H1 (cell line): ENCODE measurements around the gene FREM1. TPM values are rescaled to one million over a fixed set of nuclear protein-coding genes. Genes with fewer than 3 reads are reported as not detected.

ENCODE experiments used
- CTCF ChIA-PET: fragments of 300-600 bp; sonication (Branson Sonifier 250); formaldehyde crosslinking; loops from one replicate; lab custom pipeline; 2021; ENCODE audit not compliant: partially characterized antibody; lab: Charles Lee
- POLR2A ChIA-PET: fragments of 300-600 bp; sonication (Branson Sonifier 250); formaldehyde crosslinking; loops from one replicate; lab custom pipeline; 2021; ENCODE audit warnings: inconsistent platforms; ENCODE audit not compliant: partially characterized antibody; lab: Charles Lee
- DNase-seq, 2 experiments: peaks; one replicate each; pipeline versions ENCODE4 v3.0.0 to v3.0.0-alpha.2; 2010 to 2022; ENCODE audit warnings: low spot score in 2 of 2, low read depth in 1 of 2, mixed read lengths in 1 of 2
- FAIRE-seq: peaks from 2 replicates; lab custom pipeline; 2011; peaks lifted over from hg19 to GRCh38; lab: Jason Lieb, UNC
- H2AFZ ChIP-seq: 2 replicates; pipeline ENCODE4 v1.8.1; 2012; ENCODE audit warnings: low read length, inconsistent platforms
- H2AK5ac ChIP-seq: 2 replicates; pipeline ENCODE4 v1.6.1; 2013; ENCODE audit warnings: low read depth, low read length
- H2BK120ac ChIP-seq: replicated peaks from 2 replicates; pipeline ENCODE3; 2013; ENCODE audit warnings: low read depth, low read length, inconsistent platforms
- H2BK12ac ChIP-seq: 2 replicates; pipeline ENCODE4 v1.6.1; 2013; ENCODE audit warnings: low read depth, low read length
- H2BK15ac ChIP-seq: 2 replicates; pipeline ENCODE4 v1.6.1; 2013; ENCODE audit warnings: low read length
- H2BK20ac ChIP-seq: 2 replicates; pipeline ENCODE4 v1.6.1; 2013; ENCODE audit warnings: low read length
- H2BK5ac ChIP-seq: 2 replicates; pipeline ENCODE4 v1.6.1; 2013; ENCODE audit warnings: low read depth, low read length
- H3K14ac ChIP-seq: 2 replicates; pipeline ENCODE4 v1.6.1; 2013; ENCODE audit warnings: inconsistent platforms; ENCODE audit not compliant: insufficient read length
- H3K18ac ChIP-seq: 2 replicates; pipeline ENCODE4 v1.6.1; 2013; ENCODE audit warnings: low read length; ENCODE audit errors: extremely low read depth
- H3K23ac ChIP-seq: 2 replicates; pipeline ENCODE4 v1.6.1; 2013; ENCODE audit warnings: inconsistent platforms; ENCODE audit not compliant: insufficient read length
- H3K23me2 ChIP-seq: 2 replicates; pipeline ENCODE4 v1.6.1; 2013; ENCODE audit warnings: low read depth, low read length
- H3K27ac ChIP-seq: 2 replicates; pipeline ENCODE4 v1.6.1; 2011; ENCODE audit warnings: low read depth, low read length, inconsistent platforms
- H3K27me3 ChIP-seq, 4 experiments: replicated peaks in 1 of 4; 1 replicate in 1 of 4; 2 replicates in 3 of 4; pipeline versions ENCODE4 v1.6.1 to v1.8.1; 2011 to 2013; ENCODE audit warnings: low read length in 3 of 4, mild to moderate bottlenecking in 3 of 4, inconsistent platforms in 2 of 4, mixed read lengths in 2 of 4, moderate library complexity in 1 of 4; ENCODE audit not compliant: control insufficient read depth in 3 of 4, insufficient read depth in 3 of 4; ENCODE audit errors: extremely low read depth in 1 of 4
- H3K36me3 ChIP-seq, 4 experiments: 2 replicates each; pipeline versions ENCODE4 v1.6.1 to v1.8.1; 2011 to 2013; ENCODE audit warnings: mild to moderate bottlenecking in 4 of 4, low read length in 3 of 4, moderate library complexity in 2 of 4, control low read depth in 1 of 4, inconsistent platforms in 1 of 4; ENCODE audit not compliant: insufficient read depth in 4 of 4, control insufficient read depth in 2 of 4
- H3K4ac ChIP-seq: replicated peaks from 2 replicates; pipeline ENCODE3; 2013; ENCODE audit warnings: low read length, low read depth, mixed read lengths, inconsistent platforms; ENCODE audit not compliant: insufficient read length
- H3K4me1 ChIP-seq, 4 experiments: replicated peaks in 1 of 4; 1 replicate in 1 of 4; 2 replicates in 3 of 4; pipeline versions ENCODE4 v1.6.1 to v1.8.1; 2011 to 2013; ENCODE audit warnings: low read length in 3 of 4, inconsistent platforms in 2 of 4, mixed read lengths in 1 of 4; ENCODE audit not compliant: insufficient read depth in 4 of 4, control insufficient read depth in 3 of 4
- H3K4me2 ChIP-seq, 2 experiments: 2 replicates each; pipeline versions ENCODE4 v1.6.1 to v1.8.1; 2011 to 2013; ENCODE audit warnings: low read depth in 2 of 2, low read length in 2 of 2, control low read depth in 1 of 2, inconsistent platforms in 1 of 2, mild to moderate bottlenecking in 1 of 2; ENCODE audit not compliant: insufficient read depth in 1 of 2
- H3K4me3 ChIP-seq, 4 experiments: fragments of 200-600, 300-600 bp in 1 of 4; sonication (generic), shearing (Covaris generic), sonication (Bioruptor Twin) in 1 of 4; 2 replicates each; pipeline versions ENCODE4 v1.5.1 to v1.8.1; 2011 to 2016; ENCODE audit warnings: low read length in 4 of 4, low read depth in 3 of 4, control low read depth in 2 of 4, inconsistent platforms in 2 of 4, mild to moderate bottlenecking in 2 of 4, mixed read lengths in 1 of 4, moderate library complexity in 1 of 4; ENCODE audit not compliant: insufficient read depth in 2 of 4; ENCODE audit errors: extremely low read depth in 1 of 4
- H3K56ac ChIP-seq: replicated peaks from 2 replicates; pipeline ENCODE3; 2013; ENCODE audit warnings: low read depth, mild to moderate bottlenecking, mixed read lengths, low read length, inconsistent platforms; ENCODE audit not compliant: insufficient read length
- H3K79me1 ChIP-seq: 2 replicates; pipeline ENCODE4 v1.6.1; 2013; ENCODE audit warnings: low read depth, low read length, control low read depth
- H3K79me2 ChIP-seq, 2 experiments: 2 replicates each; pipeline versions ENCODE4 v1.6.1 to v1.8.1; 2012 to 2013; ENCODE audit warnings: low read length in 2 of 2, mild to moderate bottlenecking in 2 of 2, inconsistent platforms in 1 of 2; ENCODE audit not compliant: insufficient read depth in 2 of 2, control insufficient read depth in 1 of 2
- H3K9ac ChIP-seq, 4 experiments: replicated peaks in 1 of 4; 1 replicate in 1 of 4; 2 replicates in 3 of 4; pipeline versions ENCODE4 v1.6.1 to v1.8.1; 2011 to 2013; ENCODE audit warnings: low read depth in 3 of 4, low read length in 3 of 4, control low read depth in 2 of 4, mild to moderate bottlenecking in 2 of 4, moderate library complexity in 2 of 4, inconsistent platforms in 1 of 4; ENCODE audit errors: extremely low read depth in 1 of 4
- H3K9me3 ChIP-seq, 2 experiments: 2 replicates each; pipeline versions ENCODE4 v1.6.1 to v1.8.1; 2012 to 2013; ENCODE audit warnings: mild to moderate bottlenecking in 2 of 2, moderate library complexity in 2 of 2, control low read depth in 1 of 2, inconsistent platforms in 1 of 2, low read depth in 1 of 2, low read length in 1 of 2, mixed read lengths in 1 of 2; ENCODE audit not compliant: insufficient read depth in 2 of 2
- H4K20me1 ChIP-seq, 2 experiments: replicated peaks in 1 of 2; 2 replicates each; pipeline versions ENCODE3 to v1.8.1; 2011 to 2013; ENCODE audit warnings: inconsistent platforms in 2 of 2, low read length in 2 of 2, mild to moderate bottlenecking in 1 of 2; ENCODE audit not compliant: insufficient read depth in 2 of 2, control insufficient read depth in 1 of 2
- H4K5ac ChIP-seq: 2 replicates; pipeline ENCODE4 v1.6.1; 2013; ENCODE audit warnings: low read length, low read depth, mixed read lengths, inconsistent platforms; ENCODE audit not compliant: insufficient read length
- H4K8ac ChIP-seq: 2 replicates; pipeline ENCODE4 v1.8.0; 2013; ENCODE audit warnings: mild to moderate bottlenecking, moderate library complexity, low read length, inconsistent platforms; ENCODE audit not compliant: insufficient read depth; ENCODE audit errors: extremely low read depth
- H4K91ac ChIP-seq: replicated peaks from 2 replicates; pipeline ENCODE3; 2013; ENCODE audit warnings: low read length, mixed read lengths, inconsistent platforms; ENCODE audit not compliant: insufficient read length
- BCL11A ChIP-seq, 2 experiments: IDR thresholded peaks; one replicate each; pipeline ENCODE4 v1.6.1; 2011; ENCODE audit warnings: low read depth in 2 of 2, low read length in 2 of 2, mild to moderate bottlenecking in 2 of 2
- GABPA ChIP-seq: IDR thresholded peaks from 2 replicates; pipeline ENCODE4 v1.6.1; 2011; ENCODE audit warnings: mild to moderate bottlenecking, low read length, moderate library complexity, borderline replicate concordance; ENCODE audit not compliant: insufficient read depth
- HDAC2 ChIP-seq, 2 experiments: fragments of 300-600 bp in 1 of 2; sonication (generic) in 1 of 2; IDR thresholded peaks; 2 replicates each; pipeline ENCODE4 v1.6.1; 2011 to 2012; ENCODE audit warnings: low read depth in 2 of 2, low read length in 2 of 2, mild to moderate bottlenecking in 2 of 2, moderate library complexity in 2 of 2, borderline replicate concordance in 1 of 2, inconsistent platforms in 1 of 2
- KDM1A ChIP-seq: fragments of 200-600, 300-600 bp; sonication (generic); IDR thresholded peaks from 2 replicates; pipeline ENCODE4 v1.7.1; 2016; ENCODE audit warnings: mild to moderate bottlenecking, low read length, borderline replicate concordance
- NANOG ChIP-seq: IDR thresholded peaks from 2 replicates; pipeline ENCODE4 v1.6.1; 2011; ENCODE audit warnings: low read length, low read depth, mild to moderate bottlenecking, inconsistent platforms; ENCODE audit not compliant: insufficient read depth, poor library complexity, severe bottlenecking
- PHF8 ChIP-seq: fragments of 200-600 bp; sonication (generic); conservative IDR thresholded peaks from 2 replicates; pipeline ENCODE4 v1.7.1; 2012; ENCODE audit warnings: low read depth, mild to moderate bottlenecking, inconsistent platforms, low read length, moderate library complexity
- SP1 ChIP-seq: IDR thresholded peaks from 2 replicates; pipeline ENCODE4 v1.6.1; 2011; ENCODE audit warnings: low read depth, low read length
- SRF ChIP-seq: IDR thresholded peaks from 2 replicates; pipeline ENCODE4 v1.6.1; 2011; ENCODE audit warnings: mild to moderate bottlenecking, low read depth, low read length, moderate library complexity
- TAF1 ChIP-seq: IDR thresholded peaks from 2 replicates; pipeline ENCODE4 v1.6.1; 2011; ENCODE audit warnings: mild to moderate bottlenecking, low read depth, low read length
- WGBS, 2 experiments: shearing (Covaris generic) in 1 of 2; methylation state at CpG; one replicate each; pipeline versions ENCODE4 v1.1.6 to v1.1.7; 2013 to 2015; ENCODE audit warnings: low lambda C conversion rate in 2 of 2, mixed read lengths in 2 of 2, inconsistent platforms in 1 of 2, low coverage in 1 of 2, missing lambda C conversion rate in 1 of 2; ENCODE audit not compliant: insufficient replicate concordance in 2 of 2, insufficient coverage in 1 of 2, insufficient read length in 1 of 2; ENCODE audit errors: extremely low coverage in 1 of 2, missing lambda C conversion rate in 1 of 2; 5-methylcytosine and 5-hydroxymethylcytosine counted together
- polyA plus RNA-seq, 7 experiments: library from polyadenylated mRNA; depleted of rRNA in 3 of 7; stranded (reverse) in 5 of 7; unstranded in 2 of 7; fragments of >200 nt in 5 of 7; fragments of 200-250 nt in 2 of 7; gene quantifications; 1 replicate in 5 of 7; 2 replicates in 1 of 7; 4 replicates in 1 of 7; pipeline versions ENCODE4 v1.2.1 to v1.2.3, GENCODE V29; 2011 to 2013; ENCODE audit warnings: missing spikeins in 2 of 7, mixed read lengths in 2 of 7
- total RNA-seq: library from RNA; stranded (reverse); fragmentation: NEBNext Ultra II Directional; extraction: Animal tissue kit (Norgen Biotek cat#: 25700); gene quantifications from 2 replicates; pipeline ENCODE4 v1.2.1, GENCODE V29; 2021
- TF ChIP-seq, protein P1 (sequence below): IDR thresholded peaks from 2 replicates; pipeline ENCODE4 v1.6.1; 2011; ENCODE audit warnings: low read depth, mild to moderate bottlenecking, low read length; ENCODE audit not compliant: insufficient read depth
- TF ChIP-seq, protein P2 (sequence below): IDR thresholded peaks from 2 replicates; pipeline ENCODE4 v1.6.1; 2012; ENCODE audit warnings: low read length, inconsistent platforms

The FREM1 gene
- total and polyA plus RNA-seq, 2 of the 8 experiments (the other 6 are each of a cell fraction or from before 2014, with no cell fraction given): 2.6 to 3.1 TPM

DNA sequence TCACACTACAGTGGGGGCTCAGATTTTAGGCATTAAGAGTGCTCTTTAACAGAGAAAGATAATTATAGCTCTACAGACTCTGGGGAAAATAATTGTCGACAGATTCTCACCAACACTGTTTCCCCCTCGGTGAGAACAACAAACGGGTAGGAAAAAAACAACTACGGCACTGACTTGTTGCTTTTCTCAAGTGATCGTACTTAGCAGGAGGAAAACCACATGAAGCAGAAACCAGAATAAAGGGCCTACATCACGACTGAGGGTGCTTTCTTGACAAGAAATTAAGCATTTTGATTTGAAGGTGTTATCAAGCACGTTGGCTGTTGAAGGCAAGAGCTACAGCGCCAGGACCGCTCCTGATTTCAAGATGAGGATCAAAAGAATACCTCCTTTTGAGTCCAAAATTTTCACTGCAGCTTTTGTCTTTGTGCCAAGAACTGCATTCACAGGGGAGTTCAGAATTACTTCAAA is 160.5 kb downstream of the FREM1 start:
- Histone ChIP-seq H3K27ac (no peak overlapping the region), H3K79me1 (no peaks in the 10 kb centered on the region), H2BK12ac (no peak overlapping the region; the same call in 1 of the 2 replicates), H3K23me2 (no peaks in the 10 kb centered on the region), H3K23ac (no peak overlapping the region), H3K4me1 (peaks cover 2 to 7% (median 3%) of the 10 kb centered on the region in 4 experiments; a peak in 3 of 7 replicates), H3K14ac (no peak overlapping the region), H3K4ac (no peak overlapping the region), H3K18ac (no peak overlapping the region), H2BK5ac (no peak overlapping the region), H3K9ac (no peak overlapping the region), H2BK20ac (no peak overlapping the region), H3K36me3 (no peaks in the 10 kb centered on the region), H3K9me3 (no peaks in the 10 kb centered on the region), H3K79me2 (no peaks in the 10 kb centered on the region), H4K20me1 (no peaks in the 10 kb centered on the region), H3K27me3 (no peaks in the 10 kb centered on the region), H2BK120ac (no peak overlapping the region), H3K4me3 (no peak overlapping the region; a peak in 1 of 8 replicates), H4K5ac (no peak overlapping the region), H4K91ac (no peak overlapping the region), H2AK5ac (no peak overlapping the region), H2AFZ (peak overlapping the region; percentile 55; the same call in 1 of the 2 replicates), H2BK15ac (no peak overlapping the region), H3K4me2 (peak overlapping the region in 1 of 2 experiments; percentile 19; a peak in 3 of 4 replicates), H3K56ac (no peak overlapping the region), H4K8ac (no peak overlapping the region)
- 48% methylated on average over 9 of the region's 9 CpGs; no CpG with 5 or more reads in 1 of the 2 experiments for WGBS, 2 experiments
- no peak for DNase-seq
- ChIA-PET POLR2A (no interaction called here), CTCF (interaction anchor here (1.1 to 2.0 kb wide), 5 partner anchors 17 to 286 kb away, joined by 3 to 7 read pairs (median 4); no protein-coding TSS in a partner anchor)
- FAIRE-seq: peak; percentile 13
- no peak for TF ChIP-seq SP1
- no peak for TF ChIP-seq NANOG
- no peak for TF ChIP-seq TAF1
- no peak for TF ChIP-seq GABPA
- TF ChIP-seq, protein P1, sequence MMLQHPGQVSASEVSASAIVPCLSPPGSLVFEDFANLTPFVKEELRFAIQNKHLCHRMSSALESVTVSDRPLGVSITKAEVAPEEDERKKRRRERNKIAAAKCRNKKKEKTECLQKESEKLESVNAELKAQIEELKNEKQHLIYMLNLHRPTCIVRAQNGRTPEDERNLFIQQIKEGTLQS: no peak
- no peak for TF ChIP-seq HDAC2 (IDR thresholded peaks at IDR 0.05; ENCODE audit: borderline replicate concordance in 1 of 2, low read depth in 2 of 2, low read length in 2 of 2)
- no peak for TF ChIP-seq PHF8
- no peak for TF ChIP-seq KDM1A
- no peak for TF ChIP-seq SRF
- no peak for TF ChIP-seq BCL11A (IDR thresholded peaks at IDR 0.05; ENCODE audit: low read depth in 2 of 2, low read length in 2 of 2)
- TF ChIP-seq, protein P2, sequence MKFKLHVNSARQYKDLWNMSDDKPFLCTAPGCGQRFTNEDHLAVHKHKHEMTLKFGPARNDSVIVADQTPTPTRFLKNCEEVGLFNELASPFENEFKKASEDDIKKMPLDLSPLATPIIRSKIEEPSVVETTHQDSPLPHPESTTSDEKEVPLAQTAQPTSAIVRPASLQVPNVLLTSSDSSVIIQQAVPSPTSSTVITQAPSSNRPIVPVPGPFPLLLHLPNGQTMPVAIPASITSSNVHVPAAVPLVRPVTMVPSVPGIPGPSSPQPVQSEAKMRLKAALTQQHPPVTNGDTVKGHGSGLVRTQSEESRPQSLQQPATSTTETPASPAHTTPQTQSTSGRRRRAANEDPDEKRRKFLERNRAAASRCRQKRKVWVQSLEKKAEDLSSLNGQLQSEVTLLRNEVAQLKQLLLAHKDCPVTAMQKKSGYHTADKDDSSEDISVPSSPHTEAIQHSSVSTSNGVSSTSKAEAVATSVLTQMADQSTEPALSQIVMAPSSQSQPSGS: no peak
